Gastroesophageal sphincter (tissue), 4 donors: ENCODE results near the gene SPATA32. TPM values are rescaled to one million over a fixed set of nuclear protein-coding genes. Genes with fewer than 3 reads are reported as not detected.

Experiments
- ATAC-seq: fragments of 150-250 bp; one replicate; pipeline ENCODE4 v1.9.1; 2016; ENCODE audit warnings: mild to moderate bottlenecking, moderate library complexity
- H3K27ac ChIP-seq, 4 donors: fragments of 200-600 bp; sonication (generic) in 3 of 4; 1 replicate in 3 of 4; 2 replicates in 1 of 4; pipeline ENCODE4 v1.5.1; 2016 to 2019
- H3K27me3 ChIP-seq: fragments of 200-600 bp; sonication (generic); one replicate; pipeline ENCODE4 v1.5.1; 2019
- H3K36me3 ChIP-seq, 2 donors: fragments of 200-600 bp; sonication (generic); one replicate each; pipeline ENCODE4 v1.5.1; 2019; ENCODE audit warnings: control low read depth in 1 of 2
- H3K4me1 ChIP-seq, 3 donors: fragments of 200-600 bp; sonication (generic); 1 replicate in 2 of 3; 2 replicates in 1 of 3; pipeline ENCODE4 v1.5.1; 2016 to 2019; ENCODE audit warnings: control low read depth in 2 of 3
- H3K4me3 ChIP-seq, 2 donors: fragments of 200-600 bp; sonication (generic); one replicate each; pipeline ENCODE4 v1.5.1; 2019; ENCODE audit warnings: mild to moderate bottlenecking in 1 of 2, moderate library complexity in 1 of 2
- H3K9me3 ChIP-seq, 3 donors: fragments of 200-600 bp; sonication (generic); one replicate each; pipeline ENCODE4 v1.5.1; 2017 to 2019; ENCODE audit warnings: control low read depth in 2 of 3
- CTCF ChIP-seq, 4 experiments: fragments of 200-600 bp in 2 of 4; fragments of 450-650 bp in 2 of 4; sonication (generic) in 1 of 4; IDR thresholded peaks; one replicate each; pipeline ENCODE4 v1.5.1; 2017 to 2019; ENCODE audit warnings: antibody characterized with exemption in 4 of 4, mild to moderate bottlenecking in 2 of 4, moderate library complexity in 2 of 4
- EP300 ChIP-seq: sonication (generic); formaldehyde crosslinking; IDR thresholded peaks from one replicate; pipeline ENCODE4 v1.6.1; 2017; ENCODE audit warnings: antibody characterized with exemption, mild to moderate bottlenecking
- POLR2A ChIP-seq, 2 donors: fragments of 450-650 bp; IDR thresholded peaks; one replicate each; pipeline ENCODE4 v1.6.1; 2017; ENCODE audit warnings: antibody characterized with exemption in 2 of 2, mild to moderate bottlenecking in 2 of 2, moderate library complexity in 1 of 2
- POLR2AphosphoS5 ChIP-seq: sonication (generic); formaldehyde crosslinking; IDR thresholded peaks from one replicate; pipeline ENCODE4 v1.6.1; 2017; ENCODE audit warnings: antibody characterized with exemption
- WGBS, 2 donors: methylation state at CpG; one replicate each; pipeline ENCODE4 v1.1.5; 2018; ENCODE audit warnings: low coverage in 1 of 2; 5-methylcytosine and 5-hydroxymethylcytosine counted together
- total RNA-seq, 4 donors: library from RNA; depleted of rRNA; stranded (reverse); fragments of >200 nt; gene quantifications; one replicate each; pipeline ENCODE4 v1.1.0, GENCODE V29; 2016

Gene SPATA32
- total RNA-seq, 4 donors from 2014 or later = not detected

GRCh38 chr17:45225964-45226530, 35.8 kb downstream of the SPATA32 start:
- peak overlapping the region in 3 of 4 donors; percentile 76 to 86 (median 83) for H3K27ac ChIP-seq
- no peaks in the 10 kb centered on the region for H3K9me3 ChIP-seq
- H3K4me3 ChIP-seq = peak overlapping the region in 1 of 2 donors; percentile 69
- no peaks in the 10 kb centered on the region for H3K36me3 ChIP-seq
- TF ChIP-seq EP300 (no peak), CTCF (IDR thresholded peaks at IDR 0.05) (no peak), POLR2A (IDR thresholded peaks at IDR 0.05) (no peak), POLR2AphosphoS5 (no peak)
- no peak for ATAC-seq
- peaks cover 0 to 66% (median 35%) of the 10 kb centered on the region in 3 donors for H3K4me1 ChIP-seq
- H3K27me3 ChIP-seq = peaks cover 41% of the 10 kb centered on the region
- WGBS, 2 donors = no CpG with 5 or more reads among the region's 11 CpGs

- TF ChIP-seq CTCF (IDR thresholded peaks at IDR 0.05) (no peak), EP300 (no peak), POLR2A (IDR thresholded peaks at IDR 0.05) (no peak), POLR2AphosphoS5 (no peak)
- Histone ChIP-seq H3K9me3 (no peaks in the 10 kb centered on the region), H3K36me3 (no peaks in the 10 kb centered on the region), H3K27me3 (peaks cover 43% of the 10 kb centered on the region), H3K4me1 (peaks cover 0 to 64% (median 28%) of the 10 kb centered on the region in 3 donors), H3K4me3 (peak overlapping the region in 1 of 2 donors; percentile 69), H3K27ac (peak overlapping the region in 3 of 4 donors; percentile 76 to 86 (median 83))
- ATAC-seq = no peak
- WGBS, 2 donors = 100% methylated on average over 1 of the region's 7 CpGs; no CpG with 5 or more reads in 1 of the 2 donors
Observed at GRCh38 chr17:45225051-45225700, 36.7 kb downstream of the SPATA32 start.

- TF ChIP-seq POLR2AphosphoS5 (no peak), CTCF (IDR thresholded peaks at IDR 0.05) (no peak), EP300 (no peak), POLR2A (IDR thresholded peaks at IDR 0.05) (no peak)
- no CpG with 5 or more reads among the region's 9 CpGs for WGBS, 2 donors
- no peak for ATAC-seq
- Histone ChIP-seq H3K27ac (peak overlapping the region in 3 of 4 donors; percentile 76 to 86 (median 83)), H3K36me3 (no peaks in the 10 kb centered on the region), H3K4me1 (peaks cover 0 to 59% (median 23%) of the 10 kb centered on the region in 3 donors), H3K4me3 (peak overlapping the region in 1 of 2 donors; percentile 69), H3K9me3 (no peaks in the 10 kb centered on the region), H3K27me3 (peaks cover 43% of the 10 kb centered on the region)
Observed at GRCh38 chr17:45224671-45225050, 37.2 kb downstream of the SPATA32 start.

GRCh38 chr17:45223539-45224528, 38.1 kb downstream of the SPATA32 start:
- peaks cover 0 to 57% (median 21%) of the 10 kb centered on the region in 3 donors for H3K4me1 ChIP-seq
- peak overlapping the region in 1 of 2 donors; percentile 69 for H3K4me3 ChIP-seq
- 60% methylated on average over 1 of the region's 12 CpGs; no CpG with 5 or more reads in 1 of the 2 donors for WGBS, 2 donors
- no peak for ATAC-seq
- peak overlapping the region in 3 of 4 donors; percentile 19 to 86 (median 83) for H3K27ac ChIP-seq
- peaks cover 43% of the 10 kb centered on the region for H3K27me3 ChIP-seq
- TF ChIP-seq CTCF (IDR thresholded peaks at IDR 0.05) (no peak), POLR2AphosphoS5 (no peak), POLR2A (IDR thresholded peaks at IDR 0.05) (no peak)
- no peaks in the 10 kb centered on the region for H3K36me3 ChIP-seq
- no peaks in the 10 kb centered on the region for H3K9me3 ChIP-seq
